ENCODE data around the gene PPP2R2C.

PPP2R2C gene

GRCh38 chr4:6352031-6352692 is 120.3 kb downstream of the PPP2R2C start (continued):
- TF ChIP-seq ZNF26 (tag by site-specific recombination; IDR thresholded peaks at IDR 0.05) (no peak), ZNF248 (tag by site-specific recombination; IDR thresholded peaks at IDR 0.05) (no peak), BCL11A (tag by site-specific recombination; IDR thresholded peaks at IDR 0.05; ENCODE audit: low read depth) (no peak), ZEB2 (tag by site-specific recombination; IDR thresholded peaks at IDR 0.05) (no peak), SALL2 (tag by site-specific recombination; IDR thresholded peaks at IDR 0.05; ENCODE audit: borderline replicate concordance) (no peak), CTCF (tag by site-specific recombination; IDR thresholded peaks at IDR 0.05) (no peak), ZNF19 (tag by site-specific recombination; IDR thresholded peaks at IDR 0.05; ENCODE audit: low read depth) (no peak), ZNF664 (tag by site-specific recombination; IDR thresholded peaks at IDR 0.05) (no peak), TSHZ1 (tag by site-specific recombination; IDR thresholded peaks at IDR 0.05; ENCODE audit: borderline replicate concordance) (no peak), ZXDB (tag by site-specific recombination; IDR thresholded peaks at IDR 0.05) (no peak), ZSCAN23 (tag by site-specific recombination; IDR thresholded peaks at IDR 0.05) (no peak)

- TF ChIP-seq ZNF830 (tag by site-specific recombination; IDR thresholded peaks at IDR 0.05; ENCODE audit: low read depth) = no peak
- TF ChIP-seq ZNF639 (tag by site-specific recombination; IDR thresholded peaks at IDR 0.05) = no peak
- no peak for TF ChIP-seq ZBTB7A (tag by site-specific recombination; IDR thresholded peaks at IDR 0.05; ENCODE audit: low read depth)
- no peak for TF ChIP-seq ZNF18 (tag by site-specific recombination; IDR thresholded peaks at IDR 0.05)
- TF ChIP-seq ZNF701 (tag by site-specific recombination; IDR thresholded peaks at IDR 0.05) = no peak
- no peak for TF ChIP-seq ZNF610 (tag by site-specific recombination; IDR thresholded peaks at IDR 0.05; ENCODE audit: borderline replicate concordance)
- TF ChIP-seq ZNF600 (tag by site-specific recombination; IDR thresholded peaks at IDR 0.05) = no peak
- TF ChIP-seq OSR2 (tag by site-specific recombination; IDR thresholded peaks at IDR 0.05) = no peak
- no peak for TF ChIP-seq ZNF133 (tag by site-specific recombination; IDR thresholded peaks at IDR 0.05)
- no peak for TF ChIP-seq ATF2 (tag by site-specific recombination; IDR thresholded peaks at IDR 0.05; ENCODE audit: low read depth)
- no peak for TF ChIP-seq ZFP37 (tag by site-specific recombination; IDR thresholded peaks at IDR 0.05)
- ChIA-PET CTCF (no interaction called here), POLR2A (no interaction called here)
- H3K27ac ChIP-seq (ENCODE audit: extremely low read depth, low read depth, low read length) = no peak overlapping the region
- no peak overlapping the region for H3K4me3 ChIP-seq (ENCODE audit: low read depth, low read length)
- no peaks in the 10 kb centered on the region for H3K9me3 ChIP-seq (ENCODE audit: control insufficient read depth, insufficient read depth, low read depth, low read length)
- no peaks in the 10 kb centered on the region for H3K4me1 ChIP-seq (ENCODE audit: control insufficient read depth, insufficient read depth, low read length)
- H3K36me3 ChIP-seq (ENCODE audit: control insufficient read depth in 2 of 2, insufficient read depth in 1 of 2, low read length in 2 of 2) = peaks cover 0 to 6% of the 10 kb centered on the region in 2 experiments; a peak in 1 of 3 replicates
These were observed 121.0 kb downstream of the PPP2R2C start for GRCh38 chr4:6351246-6352000.
